ENCODE results near the gene NCOA7. TPM values are rescaled to one million over a fixed set of nuclear protein-coding genes. Genes with fewer than 3 reads are reported as not detected.

The NCOA7 gene
- total RNA-seq, 1 experiment from 2014 or later, result 14.4 TPM

- TF ChIP-seq TEAD1 (CRISPR knock-in tag; IDR thresholded peaks at IDR 0.05), result 0 out of 2 replicates have a peak, but pooled peaks have one; percentile 20
- no peak for TF ChIP-seq TEAD4 (CRISPR knock-in tag; IDR thresholded peaks at IDR 0.05)
- no peak for TF ChIP-seq AR (CRISPR knock-in tag; IDR thresholded peaks at IDR 0.05)
- TF ChIP-seq STAT6 (CRISPR knock-in tag; conservative IDR thresholded peaks at IDR 0.05; ENCODE audit: low read depth), result no peak
- TF ChIP-seq IRF1 (CRISPR knock-in tag; IDR thresholded peaks at IDR 0.05), result peak; percentile 76; the same call in 1 of the 2 replicates
- TF ChIP-seq HMGXB4 (CRISPR knock-in tag; IDR thresholded peaks at IDR 0.05), result no peak; the same call in 1 of the 2 replicates
- TF ChIP-seq MAX (CRISPR knock-in tag; IDR thresholded peaks at IDR 0.05), result no peak; the same call in 1 of the 2 replicates
- TF ChIP-seq PREB (CRISPR knock-in tag; IDR thresholded peaks at IDR 0.05; ENCODE audit: borderline replicate concordance), result no peak
- no peak for TF ChIP-seq ZNF263 (CRISPR knock-in tag; IDR thresholded peaks at IDR 0.05; ENCODE audit: low read depth)
- TF ChIP-seq E2F1 (CRISPR knock-in tag; IDR thresholded peaks at IDR 0.05), result no peak
- no peak for TF ChIP-seq GTF2I (CRISPR knock-in tag; conservative IDR thresholded peaks at IDR 0.05)
- TF ChIP-seq ATF2 (CRISPR knock-in tag; IDR thresholded peaks at IDR 0.05; ENCODE audit: borderline replicate concordance, low read depth), result no peak
- TF ChIP-seq NR3C1 (CRISPR knock-in tag; conservative IDR thresholded peaks at IDR 0.05; ENCODE audit: low read depth), result no peak
- peak; percentile 77 for TF ChIP-seq FOXK1 (CRISPR knock-in tag; IDR thresholded peaks at IDR 0.05)
- no peak for TF ChIP-seq ZNF121 (CRISPR knock-in tag; IDR thresholded peaks at IDR 0.05)
- TF ChIP-seq ATF6 (CRISPR knock-in tag; IDR thresholded peaks at IDR 0.05), result no peak
- TF ChIP-seq USF1 (CRISPR knock-in tag; IDR thresholded peaks at IDR 0.05), result no peak
- TF ChIP-seq CBFB (CRISPR knock-in tag; IDR thresholded peaks at IDR 0.05; ENCODE audit: low read depth), result no peak
- TF ChIP-seq ZNF281 (CRISPR knock-in tag; IDR thresholded peaks at IDR 0.05), result no peak
Measured at GRCh38 chr6:125749173-125749864, 41.4 kb upstream of the NCOA7 start, which contains the start of gene HEY2 (continued).
